A549 (cell line): Measurements from ENCODE around the gene SIGLEC1. TPM values are rescaled to one million over a fixed set of nuclear protein-coding genes. Genes with fewer than 3 reads are reported as not detected.

ENCODE experiments used
- ATAC-seq, 2 experiments: fragments of 200-7000 bp in 1 of 2; fragments of >200 bp in 1 of 2; cut with Nextera tagmentation in 1 of 2; cut with Tn5 transposase in 1 of 2; 3 replicates each; pipeline versions ENCODE4 v1.8.0 to v1.9.1; 2018 to 2020; ENCODE audit warnings: mild to moderate bottlenecking in 1 of 2, moderate library complexity in 1 of 2
- CTCF ChIA-PET: fragments of 300-600 bp; sonication (Branson Sonifier 250); formaldehyde crosslinking; extraction: SDS; loops from one replicate; lab custom pipeline; 2021; ENCODE audit warnings: antibody characterized with exemption, inconsistent platforms; lab: Yijun Ruan, JAX
- POLR2A ChIA-PET: fragments of 350-600 bp; formaldehyde crosslinking; extraction: SDS; loops from one replicate; lab custom pipeline; 2021; ENCODE audit warnings: antibody characterized with exemption, inconsistent platforms; lab: Yijun Ruan, JAX
- DNase-seq, 2 experiments: peaks; one replicate each; pipeline versions ENCODE4 v3.0.0 to v3.0.0-alpha.2; 2011 to 2016; ENCODE audit warnings: low read depth in 1 of 2, low spot score in 1 of 2
- FAIRE-seq: peaks from 2 replicates; lab custom pipeline; 2011; peaks lifted over from hg19 to GRCh38; lab: Jason Lieb, UNC
- H3K27ac ChIP-seq, 2 experiments: fragments of >200 bp; sonication (Bioruptor Twin); formaldehyde crosslinking; 3 replicates each; pipeline ENCODE4 v1.5.1; 2016 to 2017
- H3K4me1 ChIP-seq: fragments of >200 bp; sonication (Bioruptor Twin); formaldehyde crosslinking; 3 replicates; pipeline ENCODE4 v1.6.1; 2016
- H3K4me2 ChIP-seq: fragments of >200 bp; sonication (Bioruptor Twin); formaldehyde crosslinking; 3 replicates; pipeline ENCODE4 v1.6.1; 2016
- H3K4me3 ChIP-seq: fragments of >200 bp; sonication (Bioruptor Twin); formaldehyde crosslinking; 3 replicates; pipeline ENCODE4 v1.5.1; 2016
- H3K9me3 ChIP-seq: fragments of >200 bp; sonication (Bioruptor Twin); formaldehyde crosslinking; 3 replicates; pipeline ENCODE4 v1.6.1; 2016
- CBX8 ChIP-seq: fragments of 200-600 bp; sonication (generic); IDR thresholded peaks from 2 replicates; pipeline ENCODE4 v1.6.1; 2016
- CHD4 ChIP-seq: fragments of 200-600 bp; sonication (generic); IDR thresholded peaks from 2 replicates; pipeline ENCODE4 v1.6.1; 2016; ENCODE audit warnings: antibody characterized with exemption, mild to moderate bottlenecking, borderline replicate concordance
- CTCF ChIP-seq: fragments of >200 bp; sonication (Bioruptor Twin); formaldehyde crosslinking; IDR thresholded peaks from 3 replicates; pipeline ENCODE4 v1.5.1; 2016
- E2F6 ChIP-seq: IDR thresholded peaks from 2 replicates; pipeline ENCODE4 v1.6.1; 2012; ENCODE audit warnings: low read depth, borderline replicate concordance
- FOSL2 ChIP-seq, 2 experiments: fragments of 450-650 bp in 1 of 2; fragments of >200 bp in 1 of 2; sonication (Bioruptor Twin) in 1 of 2; formaldehyde crosslinking; IDR thresholded peaks; 2 replicates each; pipeline versions ENCODE4 v1.5.0 to v1.6.1; 2016 to 2020; ENCODE audit warnings: mild to moderate bottlenecking in 1 of 2, moderate library complexity in 1 of 2
- HDAC2 ChIP-seq: fragments of 200-600 bp; sonication (generic); IDR thresholded peaks from 2 replicates; pipeline ENCODE4 v1.6.1; 2016
- HEYL ChIP-seq: fragments of 250-450 bp; sonication (Bioruptor Pico); IDR thresholded peaks from 2 replicates; pipeline ENCODE4 v1.8.0; 2021; ENCODE audit warnings: mild to moderate bottlenecking, moderate library complexity
- HOXA7 ChIP-seq: fragments of 250-450 bp; sonication (Bioruptor Pico); IDR thresholded peaks from 2 replicates; pipeline ENCODE4 v1.5.0; 2020; ENCODE audit warnings: mild to moderate bottlenecking, moderate library complexity
- KDM5A ChIP-seq: fragments of 200-600 bp; sonication (generic); IDR thresholded peaks from 2 replicates; pipeline ENCODE4 v1.6.1; 2016; ENCODE audit warnings: antibody characterized with exemption, mild to moderate bottlenecking
- MAX ChIP-seq: IDR thresholded peaks from 2 replicates; pipeline ENCODE4 v1.6.1; 2012
- MYC ChIP-seq: IDR thresholded peaks from 2 replicates; pipeline ENCODE4 v1.6.1; 2012; ENCODE audit warnings: mild to moderate bottlenecking, inconsistent platforms, low read length, improper control_type of control experiment, borderline replicate concordance
- PBX3 ChIP-seq: IDR thresholded peaks from 2 replicates; pipeline ENCODE4 v1.6.1; 2012
- REST ChIP-seq: fragments of 200-600 bp; sonication (generic); IDR thresholded peaks from 2 replicates; pipeline ENCODE4 v1.6.1; 2016; ENCODE audit warnings: antibody characterized with exemption, mild to moderate bottlenecking, moderate library complexity
- RNF2 ChIP-seq: fragments of 200-600 bp; sonication (generic); IDR thresholded peaks from 2 replicates; pipeline ENCODE4 v1.6.1; 2016; ENCODE audit warnings: low read depth, mild to moderate bottlenecking, antibody characterized with exemption, moderate library complexity, borderline replicate concordance
- SMC3 ChIP-seq: fragments of >200 bp; sonication (Bioruptor Twin); formaldehyde crosslinking; IDR thresholded peaks from 3 replicates; pipeline ENCODE4 v1.6.1; 2018; ENCODE audit warnings: inconsistent platforms
- WGBS: methylation state at CpG from one replicate; pipeline ENCODE4 v1.1.6; 2017; ENCODE audit errors: missing lambda C conversion rate; 5-methylcytosine and 5-hydroxymethylcytosine counted together
- polyA plus RNA-seq, 4 experiments: library from polyadenylated mRNA; depleted of rRNA in 3 of 4; stranded (reverse); fragments of >200 nt; fragmentation: RNase III in 1 of 4; extraction: RNeasy Plus Mini Kit Qiagen cat#74134 plus additional on column Dnase treatment in 1 of 4; gene quantifications; 2 replicates in 3 of 4; 3 replicates in 1 of 4; pipeline ENCODE4 v1.2.3, GENCODE V29; 2011 to 2017

The SIGLEC1 gene
- polyA plus RNA-seq, 2 of the 4 experiments (the other 2 are of a cell fraction), result 0.01 TPM; not detected in 1

DNA sequence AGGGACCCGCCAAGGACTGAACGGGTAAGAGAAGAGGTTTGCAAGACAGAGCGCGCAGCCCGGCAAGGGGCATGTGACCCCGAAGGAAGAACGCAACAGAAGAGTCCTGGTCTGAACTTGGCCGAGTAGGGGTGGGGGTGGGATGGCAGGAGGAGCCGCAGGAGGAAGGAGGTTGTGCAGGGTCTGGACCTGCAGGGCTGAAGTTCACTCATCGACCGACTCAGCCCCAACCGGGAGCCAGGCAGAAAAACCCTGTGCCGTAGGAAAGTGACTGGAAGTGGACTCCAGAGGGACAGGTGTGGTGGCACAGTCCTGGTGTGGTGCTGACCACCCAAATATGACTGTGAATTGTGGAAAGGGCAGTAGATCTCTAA is 40.0 kb upstream of the SIGLEC1 start:
- no peak overlapping the region; the same call in 2 of the 3 replicates for H3K4me3 ChIP-seq
- ATAC-seq (no peak), FAIRE-seq (no peak), DNase-seq (no peak)
- peaks cover 7% of the 10 kb centered on the region; the same call in 2 of the 3 replicates for H3K4me1 ChIP-seq
- ChIA-PET CTCF (interaction anchor here (0.7 to 72.1 kb wide), 16 partner anchors 5 to 165 kb away, joined by 3 to 2233 read pairs (median 4); partner anchors contain the start of genes ADAM33, ADISSP, AP5S1 and CENPB), POLR2A (interaction anchor here (1.4 kb wide), 1 partner anchor 15 kb away, joined by 7 read pairs; the partner anchor contains the start of gene ADISSP)
- WGBS, result 81% methylated on average over 13 of the region's 13 CpGs
- no peaks in the 10 kb centered on the region for H3K9me3 ChIP-seq
- H3K4me2 ChIP-seq, result peak overlapping the region; percentile 62
- no peak overlapping the region for H3K27ac ChIP-seq
- TF ChIP-seq CTCF (no peak), SMC3 (no peak), CHD4 (no peak), RNF2 (no peak), PBX3 (no peak), CBX8 (no peak), KDM5A (no peak), E2F6 (no peak), REST (no peak)
- TF ChIP-seq, all 56 proteins: peak for 0

DNA sequence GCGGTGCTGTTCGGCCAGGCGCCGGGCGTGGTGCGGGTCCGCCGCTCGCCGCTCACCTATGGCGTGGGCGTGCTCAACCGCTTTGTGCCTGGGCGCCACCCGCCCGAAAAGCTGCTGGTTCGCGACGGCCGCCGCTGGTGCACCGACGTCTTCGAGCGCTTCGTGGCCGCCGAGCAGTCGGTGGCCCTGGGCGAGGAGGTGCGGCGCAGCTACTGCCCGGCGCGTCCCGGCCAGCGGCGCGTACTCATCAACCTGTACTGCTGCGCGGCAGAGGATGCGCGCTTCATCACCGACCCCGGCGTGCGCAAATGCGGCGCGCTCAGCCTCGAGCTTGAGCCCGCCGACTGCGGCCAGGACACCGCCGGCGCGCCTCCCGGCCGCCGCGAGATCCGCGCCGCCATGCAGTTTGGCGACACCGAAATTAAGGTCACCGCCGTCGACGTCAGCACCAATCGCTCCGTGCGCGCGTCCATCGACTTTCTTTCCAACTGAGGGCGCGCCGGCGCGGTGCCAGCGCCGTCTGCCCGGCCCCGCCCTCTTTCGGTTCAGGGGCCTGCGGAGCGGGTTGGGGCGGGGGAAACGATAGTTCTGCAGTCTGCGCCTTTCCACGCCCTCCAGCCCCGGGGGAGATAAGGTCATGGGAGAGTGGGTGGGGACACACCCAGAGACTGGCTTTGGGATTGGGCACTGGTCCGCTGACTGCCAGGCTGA is 39.4 kb upstream of the SIGLEC1 start:
- peak overlapping the region; percentile 62 for H3K4me2 ChIP-seq
- peak overlapping the region; percentile 32 for H3K4me3 ChIP-seq
- H3K4me1 ChIP-seq, result peaks cover 7% of the 10 kb centered on the region; the same call in 2 of the 3 replicates
- FAIRE-seq, result no peak
- CTCF ChIA-PET, result interaction anchor here (0.9 to 72.1 kb wide), 10 partner anchors 4 to 103 kb away, joined by 4 to 2233 read pairs (median 32); partner anchors contain the start of genes ADAM33, ADISSP, AP5S1 and CENPB
- ATAC-seq, result no peak; a peak in 1 of 6 replicates
- TF ChIP-seq CTCF, result no peak
- peak; percentile 43; the same call in 1 of the 2 replicates for TF ChIP-seq MAX
- no peak for TF ChIP-seq HEYL (CRISPR knock-in tag)
- no peak for TF ChIP-seq HOXA7
- TF ChIP-seq FOSL2 (IDR thresholded peaks at IDR 0.05), result no peak
- TF ChIP-seq FOSL2 (CRISPR knock-in tag; IDR thresholded peaks at IDR 0.05), result no peak
- no peak for TF ChIP-seq HDAC2
- TF ChIP-seq MYC, result no peak
- H3K9me3 ChIP-seq, result no peaks in the 10 kb centered on the region
- WGBS, result 58% methylated on average over 85 of the region's 95 CpGs
- DNase-seq, result peak in 1 of 2 experiments; percentile 48
- POLR2A ChIA-PET, result interaction anchor here (1.4 kb wide), 1 partner anchor 16 kb away, joined by 7 read pairs; the partner anchor contains the start of gene ADISSP
- peak overlapping the region in 1 of 2 experiments; percentile 3; a peak in 1 of 6 replicates for H3K27ac ChIP-seq
